IMR-90 (cell line): ENCODE results near the gene IQSEC1. TPM values are rescaled to one million over a fixed set of nuclear protein-coding genes. Genes with fewer than 3 reads are reported as not detected.

Experiments
- ATAC-seq: fragments of 200-7000 bp; cut with Tn5 transposase; 2 replicates; pipeline ENCODE4 v1.9.1; 2020; ENCODE audit warnings: low read depth, mild to moderate bottlenecking, moderate library complexity
- BruUV-seq: library from RNA; stranded (reverse); fragments of 400-500 nt; replicated peaks from 2 replicates; lab custom pipeline; 2021; lab: Mats Ljungman, UMichigan
- CTCF ChIA-PET: fragments of 300-600 bp; formaldehyde crosslinking; extraction: SDS; loops from one replicate; lab custom pipeline; 2021; ENCODE audit warnings: antibody characterized with exemption; lab: Yijun Ruan, JAX
- POLR2A ChIA-PET: fragments of 300-600 bp; sonication (Branson Sonifier 250); formaldehyde crosslinking; loops from one replicate; lab custom pipeline; 2022; ENCODE audit warnings: antibody characterized with exemption; ENCODE audit not compliant: unreplicated experiment; lab: Charles Lee
- DNase-seq: peaks from one replicate; pipeline ENCODE4 v3.0.0; 2013
- H2AFZ ChIP-seq: replicated peaks from 2 replicates; pipeline ENCODE3; 2013; ENCODE audit warnings: low read length, mild to moderate bottlenecking; ENCODE audit not compliant: poor library complexity
- H2AK5ac ChIP-seq: 2 replicates; pipeline ENCODE4 v1.6.1; 2013; ENCODE audit warnings: low read depth, low read length, inconsistent platforms
- H2AK9ac ChIP-seq: replicated peaks from 2 replicates; pipeline ENCODE3; 2013; ENCODE audit warnings: mild to moderate bottlenecking, low read depth, low read length, moderate library complexity; ENCODE audit not compliant: poor library complexity
- H2BK120ac ChIP-seq: 2 replicates; pipeline ENCODE4 v1.6.1; 2013; ENCODE audit warnings: low read depth, low read length, inconsistent platforms
- H2BK15ac ChIP-seq: 3 replicates; pipeline ENCODE4 v1.6.1; 2013; ENCODE audit warnings: low read depth, low read length, inconsistent platforms
- H2BK20ac ChIP-seq: 2 replicates; pipeline ENCODE4 v1.6.1; 2013; ENCODE audit warnings: low read depth, mild to moderate bottlenecking, inconsistent platforms, low read length, moderate library complexity
- H2BK5ac ChIP-seq: 2 replicates; pipeline ENCODE4 v1.6.1; 2013; ENCODE audit warnings: mild to moderate bottlenecking, low read depth, low read length, inconsistent platforms; ENCODE audit not compliant: poor library complexity, severe bottlenecking
- H3K14ac ChIP-seq: replicated peaks from 2 replicates; pipeline ENCODE4 v1.6.1; 2013; ENCODE audit warnings: low read depth, low read length, inconsistent platforms
- H3K18ac ChIP-seq: 2 replicates; pipeline ENCODE4 v1.6.1; 2013; ENCODE audit warnings: low read depth, low read length, control low read depth
- H3K23ac ChIP-seq: 2 replicates; pipeline ENCODE4 v1.6.1; 2013; ENCODE audit warnings: low read depth, low read length, inconsistent platforms
- H3K27ac ChIP-seq: 2 replicates; pipeline ENCODE4 v1.5.1; 2013; ENCODE audit warnings: mild to moderate bottlenecking, control low read depth, low read length; ENCODE audit not compliant: insufficient read depth
- H3K27me3 ChIP-seq: 2 replicates; pipeline ENCODE4 v1.6.1; 2013; ENCODE audit warnings: low read length; ENCODE audit not compliant: control insufficient read depth, insufficient read depth
- H3K36me3 ChIP-seq: 2 replicates; pipeline ENCODE4 v1.6.1; 2013; ENCODE audit warnings: low read length, mixed read lengths; ENCODE audit not compliant: control insufficient read depth, insufficient read depth
- H3K4ac ChIP-seq: 2 replicates; pipeline ENCODE4 v1.6.1; 2013; ENCODE audit warnings: low read depth, low read length, inconsistent platforms
- H3K4me1 ChIP-seq: 2 replicates; pipeline ENCODE4 v1.6.1; 2013; ENCODE audit warnings: low read length, mixed read lengths; ENCODE audit not compliant: control insufficient read depth, insufficient read depth
- H3K4me2 ChIP-seq: 2 replicates; pipeline ENCODE4 v1.6.1; 2013; ENCODE audit warnings: low read depth, mild to moderate bottlenecking, control low read depth, low read length, moderate library complexity
- H3K4me3 ChIP-seq: 2 replicates; pipeline ENCODE4 v1.5.1; 2013; ENCODE audit warnings: low read depth, mild to moderate bottlenecking, control low read depth, low read length, moderate library complexity; ENCODE audit not compliant: insufficient read depth
- H3K56ac ChIP-seq: 2 replicates; pipeline ENCODE4 v1.6.1; 2013; ENCODE audit warnings: low read length, inconsistent platforms; ENCODE audit not compliant: insufficient read depth; ENCODE audit errors: extremely low read depth
- H3K79me1 ChIP-seq, 2 experiments: 2 replicates each; pipeline ENCODE4 v1.6.1; 2013; ENCODE audit warnings: low read length in 2 of 2, inconsistent platforms in 1 of 2, low read depth in 1 of 2
- H3K9ac ChIP-seq: 2 replicates; pipeline ENCODE4 v1.6.1; 2013; ENCODE audit warnings: low read depth, low read length, control low read depth
- H3K9me1 ChIP-seq: 2 replicates; pipeline ENCODE4 v1.6.1; 2013; ENCODE audit warnings: low read length, inconsistent platforms; ENCODE audit not compliant: insufficient read depth
- H3K9me3 ChIP-seq: 2 replicates; pipeline ENCODE4 v1.6.1; 2013; ENCODE audit warnings: low read length; ENCODE audit not compliant: control insufficient read depth, insufficient read depth
- H4K20me1 ChIP-seq: 2 replicates; pipeline ENCODE4 v1.6.1; 2013; ENCODE audit warnings: low read length, inconsistent platforms; ENCODE audit not compliant: insufficient read depth
- H4K5ac ChIP-seq: 2 replicates; pipeline ENCODE4 v1.6.1; 2013; ENCODE audit warnings: mild to moderate bottlenecking, low read depth, low read length, control low read depth
- H4K8ac ChIP-seq, 2 experiments: 2 replicates each; pipeline ENCODE4 v1.6.1; 2013; ENCODE audit warnings: low read depth in 2 of 2, low read length in 2 of 2, control low read depth in 1 of 2, inconsistent platforms in 1 of 2
- H4K91ac ChIP-seq: 2 replicates; pipeline ENCODE4 v1.6.1; 2013; ENCODE audit warnings: low read depth, low read length, inconsistent platforms; ENCODE audit not compliant: insufficient read depth
- BHLHE40 ChIP-seq: fragments of 150-350 bp; IDR thresholded peaks from 2 replicates; pipeline ENCODE4 v1.6.1; 2016; ENCODE audit warnings: mild to moderate bottlenecking, low read depth, low read length
- CEBPB ChIP-seq: IDR thresholded peaks from 2 replicates; pipeline ENCODE4 v1.6.1; 2012; ENCODE audit warnings: low read depth, low read length, improper control_type of control experiment
- CHD1 ChIP-seq: IDR thresholded peaks from 2 replicates; pipeline ENCODE4 v1.6.1; 2012; ENCODE audit warnings: low read depth, low read length, improper control_type of control experiment
- CTCF ChIP-seq: conservative IDR thresholded peaks from 2 replicates; pipeline ENCODE4 v1.5.1; 2012; ENCODE audit warnings: mild to moderate bottlenecking, low read depth, low read length, improper control_type of control experiment
- FOS ChIP-seq: fragments of 150-350 bp; IDR thresholded peaks from 2 replicates; pipeline ENCODE4 v1.6.1; 2016; ENCODE audit warnings: low read depth, low read length
- MAFK ChIP-seq: IDR thresholded peaks from 2 replicates; pipeline ENCODE4 v1.6.1; 2012; ENCODE audit warnings: low read depth, low read length, improper control_type of control experiment
- MAZ ChIP-seq: IDR thresholded peaks from 2 replicates; pipeline ENCODE4 v1.6.1; 2012; ENCODE audit warnings: low read depth, mild to moderate bottlenecking, low read length, improper control_type of control experiment, moderate library complexity, borderline replicate concordance
- MXI1 ChIP-seq: IDR thresholded peaks from 2 replicates; pipeline ENCODE4 v1.6.1; 2012; ENCODE audit warnings: low read depth, mild to moderate bottlenecking, low read length, moderate library complexity, borderline replicate concordance
- NFE2L2 ChIP-seq: fragments of 150-350 bp; IDR thresholded peaks from 2 replicates; pipeline ENCODE4 v1.6.1; 2016; ENCODE audit warnings: low read depth, mild to moderate bottlenecking, low read length
- POLR2A ChIP-seq: IDR thresholded peaks from 2 replicates; pipeline ENCODE4 v1.6.1; 2012; ENCODE audit warnings: mild to moderate bottlenecking, low read depth, low read length
- RAD21 ChIP-seq: IDR thresholded peaks from 2 replicates; pipeline ENCODE4 v1.6.1; 2012; ENCODE audit warnings: low read length, improper control_type of control experiment
- RCOR1 ChIP-seq: IDR thresholded peaks from 2 replicates; pipeline ENCODE4 v1.6.1; 2012; ENCODE audit warnings: mild to moderate bottlenecking, low read length, improper control_type of control experiment; ENCODE audit not compliant: insufficient replicate concordance
- RFX5 ChIP-seq: IDR thresholded peaks from 2 replicates; pipeline ENCODE4 v1.8.0; 2012; ENCODE audit warnings: low read depth, mild to moderate bottlenecking, low read length, moderate library complexity
- SMC3 ChIP-seq: fragments of 150-350 bp; IDR thresholded peaks from 2 replicates; pipeline ENCODE4 v1.6.1; 2016; ENCODE audit warnings: low read depth, mild to moderate bottlenecking, antibody characterized with exemption, low read length, moderate library complexity
- WGBS, 2 experiments: methylation state at CpG; one replicate each; pipeline versions ENCODE4 v1.1.5 to v1.1.7; 2013; ENCODE audit warnings: missing lambda C conversion rate in 2 of 2; ENCODE audit not compliant: insufficient read length in 1 of 2; ENCODE audit errors: extremely low coverage in 2 of 2; 5-methylcytosine and 5-hydroxymethylcytosine counted together
- dilution Hi-C: fragments of 300-500 bp; cut with HindIII; formaldehyde crosslinking; loops from one replicate; pipeline ENCODE4 v1.14.3; 2018; ENCODE audit warnings: low sequenced_read_pairs; ENCODE audit not compliant: unreplicated experiment
- in situ Hi-C: fragments of 300-500 bp; cut with MboI; formaldehyde crosslinking; loops from 3 replicates; pipeline ENCODE4 v1.14.3; 2019; ENCODE audit warnings: low sequenced_read_pairs, inconsistent platforms, mixed read lengths
- intact Hi-C: fragments of 100-400 bp; cut with micrococcal nuclease; formaldehyde crosslinking; loops from 2 replicates; pipeline ENCODE4 v1.10.0; 2022
- polyA plus RNA-seq, 3 experiments: library from polyadenylated mRNA; depleted of rRNA; stranded (reverse); fragments of >200 nt; gene quantifications; 2 replicates each; pipeline ENCODE4 v1.2.3, GENCODE V29; 2012; ENCODE audit warnings: low replicate concordance in 1 of 3
- total RNA-seq: library from RNA; depleted of rRNA; stranded (reverse); fragments of >200 nt; gene quantifications from 2 replicates; pipeline ENCODE4 v1.2.3, GENCODE V29; 2012
- TF ChIP-seq, protein P1 (sequence below): fragments of 150-350 bp; IDR thresholded peaks from 2 replicates; pipeline ENCODE4 v1.6.1; 2016; ENCODE audit warnings: low read depth, mild to moderate bottlenecking, low read length, moderate library complexity, borderline replicate concordance
- TF ChIP-seq, protein P2 (sequence below): fragments of 150-350 bp; IDR thresholded peaks from 2 replicates; pipeline ENCODE4 v1.6.1; 2017; ENCODE audit warnings: mild to moderate bottlenecking, antibody characterized with exemption, low read length, low read depth

The IQSEC1 gene
- total and polyA plus RNA-seq, 2 of the 4 experiments (the other 2 are of a cell fraction): 5.9 to 11.9 TPM

DNA sequence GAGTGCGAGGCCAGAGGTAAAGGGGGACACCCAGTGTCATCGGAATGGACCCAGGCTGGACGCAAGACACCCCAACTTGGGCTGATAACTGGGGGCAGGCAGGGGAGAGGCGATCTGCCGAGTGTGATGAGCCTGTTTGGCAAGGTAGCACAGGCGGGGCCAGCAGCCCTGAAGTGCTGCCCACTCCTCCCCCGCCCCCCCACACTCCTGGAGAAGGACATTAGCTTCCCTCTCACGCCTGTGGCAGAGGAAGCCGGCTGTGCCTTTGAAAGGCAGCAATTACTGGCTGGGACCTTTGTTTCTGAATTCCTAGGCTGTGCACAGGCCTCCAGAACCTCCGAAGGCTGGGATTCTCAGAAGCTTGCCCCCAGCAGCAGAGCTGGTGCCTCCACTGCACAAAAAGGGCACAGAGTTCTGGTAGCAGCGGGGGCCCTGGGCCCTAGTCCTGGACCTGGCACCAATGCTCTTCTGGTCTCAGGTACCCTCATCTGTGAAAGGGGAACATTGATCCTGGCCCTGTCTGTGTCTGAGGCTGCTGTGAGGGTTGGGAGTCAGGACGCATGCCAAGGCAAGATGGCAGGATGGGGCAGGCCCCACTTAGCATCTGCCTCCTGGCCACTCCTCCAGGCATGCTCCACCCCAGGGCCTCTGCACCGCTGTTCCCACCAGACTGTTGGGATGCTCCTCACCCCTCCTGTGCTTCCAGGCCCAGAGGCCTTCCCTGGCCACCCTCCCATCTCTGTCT is 28.6 kb downstream of the IQSEC1 start:
- Histone ChIP-seq H3K23ac (no peak overlapping the region), H3K27ac (no peak overlapping the region), H3K27me3 (peaks cover 49% of the 10 kb centered on the region), H3K4me1 (no peaks in the 10 kb centered on the region), H4K8ac (no peak overlapping the region), H2AK5ac (no peak overlapping the region), H3K9me1 (no peaks in the 10 kb centered on the region), H3K79me1 (no peaks in the 10 kb centered on the region), H3K4me3 (no peak overlapping the region), H3K9me3 (no peaks in the 10 kb centered on the region), H3K18ac (no peak overlapping the region), H4K5ac (no peak overlapping the region), H2AK9ac (no peak overlapping the region), H3K9ac (no peak overlapping the region), H2AFZ (no peak overlapping the region), H2BK120ac (no peak overlapping the region), H2BK5ac (no peak overlapping the region), H2BK15ac (no peak overlapping the region), H4K20me1 (no peaks in the 10 kb centered on the region), H3K14ac (no peak overlapping the region), H4K91ac (no peak overlapping the region), H3K4ac (no peak overlapping the region), H2BK20ac (no peak overlapping the region), H3K4me2 (no peak overlapping the region), H3K36me3 (no peaks in the 10 kb centered on the region), H3K56ac (no peak overlapping the region)
- in situ Hi-C loops: no loop called here
- TF ChIP-seq MXI1: no peak
- no peak for TF ChIP-seq MAZ
- no peak for TF ChIP-seq MAFK
- no peak for TF ChIP-seq RCOR1
- TF ChIP-seq CEBPB: no peak
- no peak for TF ChIP-seq RFX5
- no peak for TF ChIP-seq BHLHE40
- no peak for TF ChIP-seq NFE2L2
- TF ChIP-seq, protein P1, sequence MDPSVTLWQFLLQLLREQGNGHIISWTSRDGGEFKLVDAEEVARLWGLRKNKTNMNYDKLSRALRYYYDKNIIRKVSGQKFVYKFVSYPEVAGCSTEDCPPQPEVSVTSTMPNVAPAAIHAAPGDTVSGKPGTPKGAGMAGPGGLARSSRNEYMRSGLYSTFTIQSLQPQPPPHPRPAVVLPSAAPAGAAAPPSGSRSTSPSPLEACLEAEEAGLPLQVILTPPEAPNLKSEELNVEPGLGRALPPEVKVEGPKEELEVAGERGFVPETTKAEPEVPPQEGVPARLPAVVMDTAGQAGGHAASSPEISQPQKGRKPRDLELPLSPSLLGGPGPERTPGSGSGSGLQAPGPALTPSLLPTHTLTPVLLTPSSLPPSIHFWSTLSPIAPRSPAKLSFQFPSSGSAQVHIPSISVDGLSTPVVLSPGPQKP: no peak
- no peak for TF ChIP-seq FOS
- no peak for TF ChIP-seq POLR2A
- no peak for TF ChIP-seq CTCF
- TF ChIP-seq, protein P2, sequence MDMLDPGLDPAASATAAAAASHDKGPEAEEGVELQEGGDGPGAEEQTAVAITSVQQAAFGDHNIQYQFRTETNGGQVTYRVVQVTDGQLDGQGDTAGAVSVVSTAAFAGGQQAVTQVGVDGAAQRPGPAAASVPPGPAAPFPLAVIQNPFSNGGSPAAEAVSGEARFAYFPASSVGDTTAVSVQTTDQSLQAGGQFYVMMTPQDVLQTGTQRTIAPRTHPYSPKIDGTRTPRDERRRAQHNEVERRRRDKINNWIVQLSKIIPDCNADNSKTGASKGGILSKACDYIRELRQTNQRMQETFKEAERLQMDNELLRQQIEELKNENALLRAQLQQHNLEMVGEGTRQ: no peak
- TF ChIP-seq RAD21: no peak
- TF ChIP-seq SMC3: no peak
- no peak for TF ChIP-seq CHD1
- no peak for DNase-seq
- no TSS peak for BruUV-seq
- ATAC-seq: no peak; the same call in 1 of the 2 replicates
- dilution Hi-C loops: no loop called here
- ChIA-PET POLR2A (no interaction called here), CTCF (no interaction called here)
- intact Hi-C loops: no loop called here
- WGBS, 2 experiments: 44% methylated on average over 2 of the region's 13 CpGs; no CpG with 5 or more reads in 1 of the 2 experiments
